T-helper 2 cell treated with Interferon-gamma antibody and Interleukin-4, amounts not matched to agents 5 μg/mL and 100 μg/mL, for 36 hours (primary cell): ENCODE measurements around the gene NAA10.

Experiments used
- DNase-seq: peaks from one replicate; pipeline ENCODE4 v3.0.0; 2021; ENCODE audit warnings: low spot score
- H3K27ac Mint-ChIP-seq: one replicate; pipeline ENCODE4 v1.8.0; 2021; ENCODE audit warnings: mild to moderate bottlenecking, mixed read lengths
- H3K27me3 Mint-ChIP-seq: one replicate; pipeline ENCODE4 v1.8.0; 2021; ENCODE audit warnings: low read depth, mixed read lengths
- H3K36me3 Mint-ChIP-seq: one replicate; pipeline ENCODE4 v1.8.0; 2021; ENCODE audit warnings: low read depth, mixed read lengths
- H3K4me1 Mint-ChIP-seq: one replicate; pipeline ENCODE4 v1.8.0; 2021; ENCODE audit warnings: low read depth, mixed read lengths
- H3K4me3 Mint-ChIP-seq: one replicate; pipeline ENCODE4 v1.8.0; 2022; ENCODE audit warnings: mild to moderate bottlenecking, moderate library complexity, mixed read lengths
- H3K9me3 Mint-ChIP-seq: one replicate; pipeline ENCODE4 v1.8.0; 2021; ENCODE audit warnings: mixed read lengths

NAA10 gene

GRCh38 chrX:153925739-153926551 is 8.9 kb downstream of the NAA10 start, which contains the start of gene ARHGAP4:
Gene ARHGAP4 (minus strand): TSS chrX:153926264. CDS start chrX:153926202, 62 bp downstream.
- Mint-ChIP-seq H3K27me3 (no peaks in the 10 kb centered on the region), H3K36me3 (peaks cover 34% of the 10 kb centered on the region), H3K4me1 (peaks cover 25% of the 10 kb centered on the region), H3K9me3 (no peaks in the 10 kb centered on the region), H3K27ac (peak within 1 kb of the TSS; percentile 97), H3K4me3 (peak within 1 kb of the TSS; percentile 98)
- peak; percentile 67 for DNase-seq

DNA sequence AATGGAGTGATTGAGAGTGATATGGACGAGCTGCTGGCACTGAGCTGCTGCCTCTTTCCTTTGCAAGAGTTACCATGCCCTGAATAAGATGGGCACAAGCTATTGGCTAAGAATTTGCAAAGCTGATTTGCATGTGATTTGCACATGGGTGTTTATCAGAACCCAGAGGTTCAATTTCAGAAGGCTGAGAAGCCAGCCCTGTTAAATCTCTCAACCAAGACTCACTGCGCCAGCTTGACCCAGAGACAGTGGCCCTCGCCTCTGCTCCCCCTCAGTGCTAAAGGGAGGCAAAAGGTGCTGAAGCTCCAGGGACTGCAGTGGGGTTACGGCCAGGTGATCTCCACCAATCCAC is 9.5 kb downstream of the NAA10 start:
- Mint-ChIP-seq H3K4me1 (peaks cover 25% of the 10 kb centered on the region), H3K36me3 (peaks cover 34% of the 10 kb centered on the region), H3K9me3 (no peaks in the 10 kb centered on the region)

GRCh38 chrX:153924149-153924861 is 10.5 kb downstream of the NAA10 start:
- peak overlapping the region; percentile 98 for H3K4me3 Mint-ChIP-seq
- no peaks in the 10 kb centered on the region for H3K27me3 Mint-ChIP-seq
- peaks cover 28% of the 10 kb centered on the region for H3K4me1 Mint-ChIP-seq
- H3K36me3 Mint-ChIP-seq = peaks cover 38% of the 10 kb centered on the region
- DNase-seq = no peak
- no peaks in the 10 kb centered on the region for H3K9me3 Mint-ChIP-seq
- peak overlapping the region; percentile 93 for H3K27ac Mint-ChIP-seq

More for the DNA sequence above, 9.5 kb downstream of the NAA10 start:
- Mint-ChIP-seq H3K27ac (peak overlapping the region; percentile 93), H3K4me3 (peak overlapping the region; percentile 98), H3K27me3 (no peaks in the 10 kb centered on the region)
- no peak for DNase-seq

GRCh38 chrX:153922932-153923857 is 11.6 kb downstream of the NAA10 start:
- Mint-ChIP-seq H3K9me3 (no peaks in the 10 kb centered on the region), H3K27me3 (no peaks in the 10 kb centered on the region), H3K4me1 (peaks cover 21% of the 10 kb centered on the region), H3K36me3 (peaks cover 39% of the 10 kb centered on the region), H3K27ac (peak overlapping the region; percentile 26), H3K4me3 (peak overlapping the region; percentile 98)
- DNase-seq = no peak

DNA sequence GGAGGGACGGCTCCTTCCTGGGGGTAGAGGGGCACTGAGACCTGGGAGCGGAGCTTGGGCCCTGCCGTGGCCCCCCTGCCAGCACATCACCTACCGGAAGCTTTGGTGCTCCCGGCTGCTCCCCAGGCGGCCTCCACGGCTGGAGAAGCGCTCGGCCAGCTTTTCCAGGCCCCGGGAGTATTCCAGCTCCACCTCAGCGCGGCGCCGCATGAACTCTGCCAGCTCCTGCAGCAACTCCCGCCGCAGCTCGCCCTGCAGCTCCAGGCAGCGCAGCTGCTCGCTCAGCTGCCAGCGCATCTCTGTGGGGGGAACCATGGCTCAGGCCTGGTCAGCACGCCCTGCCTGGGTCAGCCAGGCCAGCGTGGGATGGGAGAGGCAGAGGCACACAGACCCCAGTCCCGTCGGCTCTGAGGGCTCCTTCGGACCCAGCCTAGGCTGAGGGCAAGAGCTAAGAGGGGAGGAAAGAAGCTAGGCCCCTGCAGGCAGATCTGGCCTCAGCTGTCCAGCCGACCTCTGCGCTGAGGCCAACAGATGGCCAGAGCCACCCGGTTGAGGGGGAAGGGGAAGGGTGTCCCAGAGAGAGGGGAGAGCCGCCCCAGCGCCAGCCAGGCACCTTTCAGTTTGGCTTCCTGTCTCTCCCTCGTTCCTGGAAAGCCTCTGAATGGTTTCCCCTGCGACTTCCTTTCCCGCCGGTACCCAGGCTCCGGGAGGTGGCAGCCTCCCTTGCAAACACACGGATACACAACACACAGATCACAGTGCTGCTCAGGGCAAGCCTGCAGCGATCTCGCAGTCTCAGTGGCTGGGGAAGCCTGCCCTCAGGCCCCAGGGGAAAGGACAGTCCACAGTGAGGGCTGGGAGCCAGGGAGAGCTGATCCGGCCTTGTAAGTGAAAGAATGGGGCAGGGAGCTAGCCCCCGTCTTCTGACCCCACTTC is 13.1 kb downstream of the NAA10 start:
- no peaks in the 10 kb centered on the region for H3K27me3 Mint-ChIP-seq
- peaks cover 47% of the 10 kb centered on the region for H3K36me3 Mint-ChIP-seq
- no peaks in the 10 kb centered on the region for H3K9me3 Mint-ChIP-seq
- no peak for DNase-seq
- H3K4me1 Mint-ChIP-seq = peaks cover 16% of the 10 kb centered on the region
- H3K27ac Mint-ChIP-seq = peak overlapping the region; percentile 68
- peak overlapping the region; percentile 98 for H3K4me3 Mint-ChIP-seq

GRCh38 chrX:153921070-153921469 is 13.8 kb downstream of the NAA10 start:
- H3K4me3 Mint-ChIP-seq = no peak overlapping the region

GRCh38 chrX:153920546-153920945 is 14.3 kb downstream of the NAA10 start:
- H3K9me3 Mint-ChIP-seq = no peaks in the 10 kb centered on the region
- H3K27ac Mint-ChIP-seq = no peak overlapping the region
- no peak for DNase-seq
- H3K4me1 Mint-ChIP-seq = peaks cover 16% of the 10 kb centered on the region
- no peak overlapping the region for H3K4me3 Mint-ChIP-seq
- no peaks in the 10 kb centered on the region for H3K27me3 Mint-ChIP-seq
- H3K36me3 Mint-ChIP-seq = peaks cover 53% of the 10 kb centered on the region

More at GRCh38 chrX:153921070-153921469, 13.8 kb downstream of the NAA10 start:
- DNase-seq = no peak
- no peak overlapping the region for H3K27ac Mint-ChIP-seq
- peaks cover 16% of the 10 kb centered on the region for H3K4me1 Mint-ChIP-seq
- no peaks in the 10 kb centered on the region for H3K9me3 Mint-ChIP-seq
- peaks cover 50% of the 10 kb centered on the region for H3K36me3 Mint-ChIP-seq
- H3K27me3 Mint-ChIP-seq = no peaks in the 10 kb centered on the region

DNA sequence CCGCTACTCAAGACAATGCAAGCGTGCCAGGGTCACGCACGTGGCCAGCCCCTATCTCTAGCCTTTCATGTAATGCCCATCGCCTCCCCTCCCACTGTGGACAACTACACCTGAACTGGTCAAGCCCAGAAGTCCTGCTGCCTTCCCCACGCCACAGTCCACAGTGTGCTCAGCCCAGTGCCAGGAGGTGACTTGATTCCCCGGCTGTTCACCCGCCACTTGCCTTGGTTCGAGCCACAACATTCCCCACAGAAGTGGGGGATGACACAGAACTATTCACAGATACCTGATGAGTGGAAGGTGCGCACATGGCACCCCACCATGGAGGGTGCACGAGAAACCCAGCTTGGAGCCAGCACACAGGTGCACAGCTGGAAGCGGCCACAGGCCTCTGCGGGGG is 15.6 kb downstream of the NAA10 start:
- no peaks in the 10 kb centered on the region for H3K9me3 Mint-ChIP-seq
- no peak overlapping the region for H3K4me3 Mint-ChIP-seq
- no peak overlapping the region for H3K27ac Mint-ChIP-seq
- H3K4me1 Mint-ChIP-seq = peaks cover 16% of the 10 kb centered on the region
- peaks cover 44% of the 10 kb centered on the region for H3K36me3 Mint-ChIP-seq
- H3K27me3 Mint-ChIP-seq = no peaks in the 10 kb centered on the region
- no peak for DNase-seq

DNA sequence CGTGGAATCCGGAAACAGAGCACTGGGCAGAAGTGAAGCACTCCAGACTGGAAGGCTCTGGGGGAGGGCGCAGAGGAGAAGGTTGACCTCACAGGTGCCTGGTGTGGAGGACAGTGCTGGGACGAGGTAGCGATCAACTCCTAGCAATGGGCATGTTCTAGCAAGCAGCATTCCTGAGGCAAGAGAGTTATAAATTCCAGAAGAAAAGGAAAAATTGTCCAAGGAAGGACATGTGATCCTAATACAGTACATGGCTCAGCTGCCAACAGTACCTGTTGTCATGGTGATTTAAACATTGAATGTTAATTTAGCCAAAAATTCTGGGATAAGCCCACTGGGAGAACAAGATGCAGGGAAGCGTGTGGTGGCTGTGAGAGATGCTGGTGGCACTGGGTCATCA is 17.0 kb downstream of the NAA10 start:
- H3K27ac Mint-ChIP-seq = no peak overlapping the region
- no peak overlapping the region for H3K4me3 Mint-ChIP-seq
- peaks cover 10% of the 10 kb centered on the region for H3K4me1 Mint-ChIP-seq
- H3K36me3 Mint-ChIP-seq = peaks cover 36% of the 10 kb centered on the region
- H3K27me3 Mint-ChIP-seq = no peaks in the 10 kb centered on the region
- H3K9me3 Mint-ChIP-seq = no peaks in the 10 kb centered on the region
- DNase-seq = no peak

- Mint-ChIP-seq H3K36me3 (peaks cover 28% of the 10 kb centered on the region), H3K4me3 (no peak overlapping the region), H3K9me3 (no peaks in the 10 kb centered on the region), H3K27me3 (no peaks in the 10 kb centered on the region), H3K4me1 (peaks cover 4% of the 10 kb centered on the region), H3K27ac (no peak overlapping the region)
- no peak for DNase-seq
Measured at GRCh38 chrX:153913701-153914100, 21.1 kb downstream of the NAA10 start.

DNA sequence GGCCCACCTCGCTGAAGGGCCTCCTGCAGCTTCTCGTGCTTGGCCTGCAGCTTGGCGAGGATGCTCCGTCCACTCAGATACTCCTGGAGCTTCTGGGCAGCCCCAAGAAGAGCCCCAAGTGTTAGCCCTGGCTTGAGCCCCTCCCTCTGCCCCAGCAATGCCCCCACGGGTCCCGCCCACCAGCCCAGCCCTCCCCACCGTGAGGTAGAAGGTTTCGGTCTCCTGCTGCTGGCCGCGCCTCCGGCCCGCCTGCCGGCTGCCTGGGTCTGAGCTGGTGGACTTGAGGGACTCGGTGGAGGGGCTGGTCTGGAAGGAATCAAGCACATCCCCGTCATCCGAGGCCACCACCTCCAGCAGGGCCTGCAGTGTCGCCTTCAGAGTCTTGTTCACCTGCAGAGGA is 21.6 kb downstream of the NAA10 start:
- no peak for DNase-seq
- Mint-ChIP-seq H3K4me1 (peaks cover 4% of the 10 kb centered on the region), H3K27me3 (no peaks in the 10 kb centered on the region), H3K4me3 (no peak overlapping the region), H3K27ac (no peak overlapping the region), H3K36me3 (peaks cover 28% of the 10 kb centered on the region), H3K9me3 (no peaks in the 10 kb centered on the region)

DNA sequence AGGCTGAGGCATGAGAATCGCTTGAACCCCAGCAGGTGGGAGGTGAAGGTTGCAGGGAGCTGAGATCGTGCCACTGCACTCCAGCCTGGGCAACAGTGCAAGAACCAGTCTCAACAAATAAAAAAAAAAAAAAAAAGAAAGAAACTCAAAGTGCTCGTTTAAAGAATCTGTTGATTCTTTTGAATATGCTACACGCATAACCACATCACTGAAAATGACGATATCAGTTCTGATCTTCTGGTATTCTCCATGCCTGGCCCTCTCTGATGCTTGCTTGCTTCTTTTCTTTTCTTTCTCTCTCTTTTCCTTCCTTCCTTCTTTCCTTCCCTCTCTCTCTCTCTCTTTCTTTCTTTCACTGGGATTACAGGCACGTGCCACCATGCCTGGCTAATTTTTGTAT is 23.0 kb downstream of the NAA10 start:
- no peaks in the 10 kb centered on the region for H3K27me3 Mint-ChIP-seq
- no peak overlapping the region for H3K4me3 Mint-ChIP-seq
- DNase-seq = no peak
- H3K36me3 Mint-ChIP-seq = peaks cover 24% of the 10 kb centered on the region
- peak overlapping the region; percentile 63 for H3K27ac Mint-ChIP-seq
- peaks cover 4% of the 10 kb centered on the region for H3K4me1 Mint-ChIP-seq
- no peaks in the 10 kb centered on the region for H3K9me3 Mint-ChIP-seq

DNA sequence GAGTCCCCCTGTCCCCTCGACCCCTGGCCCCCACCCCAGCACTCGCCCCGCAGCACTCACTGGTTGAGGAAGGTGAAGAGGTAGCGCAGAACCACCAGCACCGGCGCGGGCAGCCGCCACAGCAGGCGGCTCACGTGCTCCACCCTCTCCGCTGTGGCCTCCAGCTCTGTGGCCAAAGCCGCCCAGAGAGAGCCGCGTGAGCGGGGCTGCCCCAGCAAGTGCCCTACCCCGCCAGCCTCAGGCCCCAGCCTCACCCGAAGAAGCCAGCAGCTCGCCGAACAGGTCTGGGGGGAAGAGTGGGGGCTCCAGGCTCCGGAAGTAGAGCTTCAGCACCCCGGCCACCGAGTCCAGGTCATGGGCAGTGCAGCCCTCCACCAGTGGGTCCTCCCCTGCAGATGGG is 24.4 kb downstream of the NAA10 start:
- Mint-ChIP-seq H3K9me3 (no peaks in the 10 kb centered on the region), H3K27me3 (no peaks in the 10 kb centered on the region), H3K27ac (no peak overlapping the region), H3K36me3 (peaks cover 15% of the 10 kb centered on the region), H3K4me3 (no peak overlapping the region), H3K4me1 (peaks cover 4% of the 10 kb centered on the region)
- no peak for DNase-seq
